ENCODE measurements around the gene KRT81. TPM values are rescaled to one million over a fixed set of nuclear protein-coding genes. Genes with fewer than 3 reads are reported as not detected.

The KRT81 gene
- total RNA-seq, 4 donors from 2014 or later, result not detected

- no peak overlapping the region for H3K27ac ChIP-seq
- no peak for DNase-seq
- H3K4me1 ChIP-seq, result no peaks in the 10 kb centered on the region
- no peaks in the 10 kb centered on the region for H3K36me3 ChIP-seq
- H3K9me3 ChIP-seq, result no peaks in the 10 kb centered on the region
- intact Hi-C loops (cut with DNase I; ENCODE audit: low total_unique reads), result no loop called here
- no peak for TF ChIP-seq POLR2A (IDR thresholded peaks at IDR 0.05)
- TF ChIP-seq CTCF (IDR thresholded peaks at IDR 0.05), result no peak
- H3K4me3 ChIP-seq, result no peak overlapping the region
- H3K27me3 ChIP-seq, result no peaks in the 10 kb centered on the region
Measured at GRCh38 chr12:52271158-52271557, 20.2 kb downstream of the KRT81 start.

GRCh38 chr12:52270541-52271070 is 20.7 kb downstream of the KRT81 start:
- Histone ChIP-seq H3K4me3 (no peak overlapping the region), H3K4me1 (no peaks in the 10 kb centered on the region), H3K27me3 (no peaks in the 10 kb centered on the region), H3K27ac (no peak overlapping the region), H3K36me3 (no peaks in the 10 kb centered on the region), H3K9me3 (no peaks in the 10 kb centered on the region)
- TF ChIP-seq POLR2A (IDR thresholded peaks at IDR 0.05) (no peak), CTCF (IDR thresholded peaks at IDR 0.05) (no peak)
- no peak for DNase-seq
- intact Hi-C loops (cut with DNase I; ENCODE audit: low total_unique reads), result no loop called here

GRCh38 chr12:52268212-52268611 is 23.1 kb downstream of the KRT81 start:
- TF ChIP-seq POLR2A (IDR thresholded peaks at IDR 0.05), result no peak
- no peak for TF ChIP-seq CTCF (IDR thresholded peaks at IDR 0.05)
- intact Hi-C loops (cut with DNase I; ENCODE audit: low total_unique reads), result no loop called here
- H3K36me3 ChIP-seq, result no peaks in the 10 kb centered on the region

GRCh38 chr12:52267699-52268098 is 23.6 kb downstream of the KRT81 start:
- intact Hi-C loops (cut with DNase I; ENCODE audit: low total_unique reads), result no loop called here
- Histone ChIP-seq H3K4me3 (no peak overlapping the region), H3K36me3 (no peaks in the 10 kb centered on the region), H3K4me1 (no peaks in the 10 kb centered on the region), H3K27ac (no peak overlapping the region), H3K27me3 (no peaks in the 10 kb centered on the region), H3K9me3 (no peaks in the 10 kb centered on the region)
- no peak for DNase-seq
- no peak for TF ChIP-seq CTCF (IDR thresholded peaks at IDR 0.05)
- no peak for TF ChIP-seq POLR2A (IDR thresholded peaks at IDR 0.05)

More at GRCh38 chr12:52268212-52268611, 23.1 kb downstream of the KRT81 start:
- no peak for DNase-seq
- H3K27me3 ChIP-seq, result no peaks in the 10 kb centered on the region
- no peaks in the 10 kb centered on the region for H3K9me3 ChIP-seq
- H3K4me1 ChIP-seq, result no peaks in the 10 kb centered on the region
- no peak overlapping the region for H3K4me3 ChIP-seq
- no peak overlapping the region for H3K27ac ChIP-seq

GRCh38 chr12:52267266-52267665 is 24.1 kb downstream of the KRT81 start:
- no peaks in the 10 kb centered on the region for H3K36me3 ChIP-seq
- no peak for DNase-seq
- no peaks in the 10 kb centered on the region for H3K27me3 ChIP-seq
- no peak for TF ChIP-seq POLR2A (IDR thresholded peaks at IDR 0.05)
- no peak for TF ChIP-seq CTCF (IDR thresholded peaks at IDR 0.05)
- H3K4me3 ChIP-seq, result no peak overlapping the region
- H3K27ac ChIP-seq, result no peak overlapping the region
- no peaks in the 10 kb centered on the region for H3K9me3 ChIP-seq
- intact Hi-C loops (cut with DNase I; ENCODE audit: low total_unique reads), result no loop called here
- H3K4me1 ChIP-seq, result no peaks in the 10 kb centered on the region
